Measurements from ENCODE around the gene ISG20.

ISG20 gene

GRCh38 chr15:88648357-88649214, 9.8 kb downstream of the ISG20 start:
- Histone ChIP-seq H3K27ac (ENCODE audit: low read length, poor library complexity, severe bottlenecking) (no peak overlapping the region), H3K9ac (ENCODE audit: low read length) (no peak overlapping the region), H3K4me2 (ENCODE audit: low read length, poor library complexity, severe bottlenecking) (no peak overlapping the region), H3K14ac (ENCODE audit: low read length in 2 of 2) (no peak overlapping the region), H3K9me3 (ENCODE audit: control insufficient read depth, low read length) (no peaks in the 10 kb centered on the region), H3K4ac (ENCODE audit: low read depth in 1 of 2, low read length in 2 of 2) (no peak overlapping the region), H2BK15ac (ENCODE audit: low read depth, poor library complexity, severe bottlenecking) (no peak overlapping the region), H4K91ac (ENCODE audit: low read length) (peak overlapping the region; percentile 64), H2BK5ac (ENCODE audit: low read depth, low read length, poor library complexity, severe bottlenecking) (no peak overlapping the region), H2BK12ac (ENCODE audit: low read length in 2 of 2) (no peak overlapping the region), H3K79me1 (replicated peaks; ENCODE audit: low read length, poor library complexity, severe bottlenecking) (no peaks in the 10 kb centered on the region), H3K18ac (ENCODE audit: low read depth in 1 of 2, low read length in 2 of 2) (peak overlapping the region in 1 of 2 experiments; percentile 4), H2AK5ac (ENCODE audit: low read length, severe bottlenecking) (no peak overlapping the region), H2BK120ac (ENCODE audit: low read depth, low read length) (peak overlapping the region; percentile 11), H3K23ac (ENCODE audit: low read length in 2 of 2) (no peak overlapping the region), H2AFZ (ENCODE audit: low read depth, low read length) (no peak overlapping the region), H3K4me3 (ENCODE audit: insufficient read depth in 1 of 2, low read depth in 1 of 2, low read length in 2 of 2) (no peak overlapping the region), H3K27me3 (ENCODE audit: control insufficient read depth in 1 of 2, insufficient read depth in 1 of 2, low read length in 2 of 2) (no peaks in the 10 kb centered on the region), H3K4me1 (ENCODE audit: control insufficient read depth, insufficient read depth, low read depth, low read length) (peaks cover 11% of the 10 kb centered on the region), H4K8ac (ENCODE audit: low read length) (no peak overlapping the region), H3K36me3 (ENCODE audit: control insufficient read depth in 1 of 2, insufficient read depth in 2 of 2, low read depth in 1 of 2, low read length in 2 of 2) (no peaks in the 10 kb centered on the region)
- DNase-seq = peak; percentile 29
- 86% methylated on average over 12 of the region's 12 CpGs for WGBS

- no peak overlapping the region for H3K27ac ChIP-seq (ENCODE audit: low read length, poor library complexity, severe bottlenecking)
- H4K91ac ChIP-seq (ENCODE audit: low read length) = no peak overlapping the region
- no peak overlapping the region for H2BK120ac ChIP-seq (ENCODE audit: low read depth, low read length)
- no peak overlapping the region for H3K4me3 ChIP-seq (ENCODE audit: insufficient read depth in 1 of 2, low read depth in 1 of 2, low read length in 2 of 2)
- no peak overlapping the region for H3K4ac ChIP-seq (ENCODE audit: low read depth in 1 of 2, low read length in 2 of 2)
- H3K4me1 ChIP-seq (ENCODE audit: control insufficient read depth, insufficient read depth, low read depth, low read length) = peaks cover 11% of the 10 kb centered on the region
- no peak overlapping the region for H2BK15ac ChIP-seq (ENCODE audit: low read depth, poor library complexity, severe bottlenecking)
- no peak overlapping the region for H3K23ac ChIP-seq (ENCODE audit: low read length in 2 of 2)
- H2BK12ac ChIP-seq (ENCODE audit: low read length in 2 of 2) = no peak overlapping the region
- H3K27me3 ChIP-seq (ENCODE audit: control insufficient read depth in 1 of 2, insufficient read depth in 1 of 2, low read length in 2 of 2) = no peaks in the 10 kb centered on the region
- H4K8ac ChIP-seq (ENCODE audit: low read length) = no peak overlapping the region
- H2AFZ ChIP-seq (ENCODE audit: low read depth, low read length) = peak overlapping the region; percentile 1
- no peak overlapping the region for H3K18ac ChIP-seq (ENCODE audit: low read depth in 1 of 2, low read length in 2 of 2)
- H3K9me3 ChIP-seq (ENCODE audit: control insufficient read depth, low read length) = no peaks in the 10 kb centered on the region
- no peak overlapping the region for H3K14ac ChIP-seq (ENCODE audit: low read length in 2 of 2)
- no peak overlapping the region for H3K9ac ChIP-seq (ENCODE audit: low read length)
- no peaks in the 10 kb centered on the region for H3K79me1 ChIP-seq (replicated peaks; ENCODE audit: low read length, poor library complexity, severe bottlenecking)
- H2BK5ac ChIP-seq (ENCODE audit: low read depth, low read length, poor library complexity, severe bottlenecking) = no peak overlapping the region
- H3K4me2 ChIP-seq (ENCODE audit: low read length, poor library complexity, severe bottlenecking) = no peak overlapping the region
- no peaks in the 10 kb centered on the region for H3K36me3 ChIP-seq (ENCODE audit: control insufficient read depth in 1 of 2, insufficient read depth in 2 of 2, low read depth in 1 of 2, low read length in 2 of 2)
- no peak overlapping the region for H2AK5ac ChIP-seq (ENCODE audit: low read length, severe bottlenecking)
- 37% methylated on average over 12 of the region's 12 CpGs for WGBS
- peak; percentile 90 for DNase-seq
Observed at GRCh38 chr15:88649286-88649733, 10.5 kb downstream of the ISG20 start.

- no peak overlapping the region for H4K8ac ChIP-seq (ENCODE audit: low read length)
- H3K18ac ChIP-seq (ENCODE audit: low read depth in 1 of 2, low read length in 2 of 2) = peak overlapping the region in 1 of 2 experiments; percentile 49
- H4K91ac ChIP-seq (ENCODE audit: low read length) = peak overlapping the region; percentile 1
- peak overlapping the region in 1 of 2 experiments; percentile 15 for H3K4ac ChIP-seq (ENCODE audit: low read depth in 1 of 2, low read length in 2 of 2)
- H3K9ac ChIP-seq (ENCODE audit: low read length) = no peak overlapping the region
- H3K9me3 ChIP-seq (ENCODE audit: control insufficient read depth, low read length) = no peaks in the 10 kb centered on the region
- H2BK120ac ChIP-seq (ENCODE audit: low read depth, low read length) = no peak overlapping the region
- H2BK5ac ChIP-seq (ENCODE audit: low read depth, low read length, poor library complexity, severe bottlenecking) = no peak overlapping the region
- no peak overlapping the region for H3K23ac ChIP-seq (ENCODE audit: low read length in 2 of 2)
- H3K4me3 ChIP-seq (ENCODE audit: insufficient read depth in 1 of 2, low read depth in 1 of 2, low read length in 2 of 2) = no peak overlapping the region
- H2AK5ac ChIP-seq (ENCODE audit: low read length, severe bottlenecking) = no peak overlapping the region
- no peaks in the 10 kb centered on the region for H3K36me3 ChIP-seq (ENCODE audit: control insufficient read depth in 1 of 2, insufficient read depth in 2 of 2, low read depth in 1 of 2, low read length in 2 of 2)
- H2AFZ ChIP-seq (ENCODE audit: low read depth, low read length) = no peak overlapping the region
- no peak for DNase-seq
- no peak overlapping the region for H3K27ac ChIP-seq (ENCODE audit: low read length, poor library complexity, severe bottlenecking)
- H3K79me1 ChIP-seq (replicated peaks; ENCODE audit: low read length, poor library complexity, severe bottlenecking) = no peaks in the 10 kb centered on the region
- no peak overlapping the region for H3K4me2 ChIP-seq (ENCODE audit: low read length, poor library complexity, severe bottlenecking)
- H2BK12ac ChIP-seq (ENCODE audit: low read length in 2 of 2) = peak overlapping the region in 1 of 2 experiments; percentile 52
- H2BK15ac ChIP-seq (ENCODE audit: low read depth, poor library complexity, severe bottlenecking) = no peak overlapping the region
- H3K4me1 ChIP-seq (ENCODE audit: control insufficient read depth, insufficient read depth, low read depth, low read length) = peaks cover 11% of the 10 kb centered on the region
- H3K27me3 ChIP-seq (ENCODE audit: control insufficient read depth in 1 of 2, insufficient read depth in 1 of 2, low read length in 2 of 2) = no peaks in the 10 kb centered on the region
- WGBS = 86% methylated on average over 23 of the region's 23 CpGs
- no peak overlapping the region for H3K14ac ChIP-seq (ENCODE audit: low read length in 2 of 2)
Observed at GRCh38 chr15:88649753-88650551, 11.1 kb downstream of the ISG20 start.

GRCh38 chr15:88650556-88650955, 11.7 kb downstream of the ISG20 start:
- Histone ChIP-seq H2BK5ac (ENCODE audit: low read depth, low read length, poor library complexity, severe bottlenecking) (no peak overlapping the region), H4K91ac (ENCODE audit: low read length) (no peak overlapping the region), H3K14ac (ENCODE audit: low read length in 2 of 2) (no peak overlapping the region), H2BK15ac (ENCODE audit: low read depth, poor library complexity, severe bottlenecking) (no peak overlapping the region), H3K9me3 (ENCODE audit: control insufficient read depth, low read length) (no peaks in the 10 kb centered on the region), H3K27ac (ENCODE audit: low read length, poor library complexity, severe bottlenecking) (no peak overlapping the region), H2BK120ac (ENCODE audit: low read depth, low read length) (no peak overlapping the region), H3K4ac (ENCODE audit: low read depth in 1 of 2, low read length in 2 of 2) (no peak overlapping the region), H3K36me3 (ENCODE audit: control insufficient read depth in 1 of 2, insufficient read depth in 2 of 2, low read depth in 1 of 2, low read length in 2 of 2) (no peaks in the 10 kb centered on the region), H2AK5ac (ENCODE audit: low read length, severe bottlenecking) (no peak overlapping the region), H3K23ac (ENCODE audit: low read length in 2 of 2) (no peak overlapping the region), H3K4me3 (ENCODE audit: insufficient read depth in 1 of 2, low read depth in 1 of 2, low read length in 2 of 2) (no peak overlapping the region), H3K9ac (ENCODE audit: low read length) (no peak overlapping the region), H2AFZ (ENCODE audit: low read depth, low read length) (no peak overlapping the region), H3K79me1 (replicated peaks; ENCODE audit: low read length, poor library complexity, severe bottlenecking) (no peaks in the 10 kb centered on the region), H3K27me3 (ENCODE audit: control insufficient read depth in 1 of 2, insufficient read depth in 1 of 2, low read length in 2 of 2) (no peaks in the 10 kb centered on the region), H3K18ac (ENCODE audit: low read depth in 1 of 2, low read length in 2 of 2) (no peak overlapping the region), H2BK12ac (ENCODE audit: low read length in 2 of 2) (no peak overlapping the region), H3K4me1 (ENCODE audit: control insufficient read depth, insufficient read depth, low read depth, low read length) (peaks cover 11% of the 10 kb centered on the region), H4K8ac (ENCODE audit: low read length) (no peak overlapping the region), H3K4me2 (ENCODE audit: low read length, poor library complexity, severe bottlenecking) (no peak overlapping the region)
- DNase-seq = no peak
- 97% methylated on average over 12 of the region's 12 CpGs for WGBS
